Stimulated activated CD8-positive, alpha-beta memory T cell treated with anti-CD3 and anti-CD28 coated beads, Interleukin-15, amount 100 ng/mL, for 4 hours (primary cell): ENCODE measurements around the gene SYT15.
"Not testable (repeated sequence)": the region's sequence is repeated elsewhere in the genome, so short reads cannot be mapped to it uniquely, and the experiment has no call there.

Experiments used
- DNase-seq, 2 donors: peaks; one replicate each; pipeline ENCODE4 v3.0.0-alpha.2; 2020; ENCODE audit warnings: low read depth in 2 of 2

The SYT15 gene

GRCh38 chr10:46556515-46557318, 22.2 kb upstream of the SYT15 start, which contains the start of gene GPRIN2:
Gene GPRIN2, minus strand, starts transcription at chr10:46556658. Its CDS starts 5,922 bp downstream, at chr10:46550736.
- no peak for DNase-seq

GRCh38 chr10:46557319-46558121, 21.4 kb upstream of the SYT15 start:
- no peak for DNase-seq

DNA sequence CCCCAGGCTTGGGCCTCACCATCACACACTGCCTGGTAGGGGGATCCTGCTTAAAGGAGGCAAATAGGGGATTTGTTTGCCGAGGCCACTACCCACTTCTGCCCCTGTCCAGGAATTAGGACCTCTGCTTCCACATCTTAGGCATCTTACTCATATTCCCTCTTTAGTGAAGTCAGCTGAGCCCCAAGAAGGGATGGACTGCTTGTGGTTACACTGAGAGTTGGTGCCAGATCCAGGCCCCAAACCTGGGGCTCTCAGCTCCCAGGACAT, 20.9 kb upstream of the SYT15 start:
- no peak for DNase-seq

DNA sequence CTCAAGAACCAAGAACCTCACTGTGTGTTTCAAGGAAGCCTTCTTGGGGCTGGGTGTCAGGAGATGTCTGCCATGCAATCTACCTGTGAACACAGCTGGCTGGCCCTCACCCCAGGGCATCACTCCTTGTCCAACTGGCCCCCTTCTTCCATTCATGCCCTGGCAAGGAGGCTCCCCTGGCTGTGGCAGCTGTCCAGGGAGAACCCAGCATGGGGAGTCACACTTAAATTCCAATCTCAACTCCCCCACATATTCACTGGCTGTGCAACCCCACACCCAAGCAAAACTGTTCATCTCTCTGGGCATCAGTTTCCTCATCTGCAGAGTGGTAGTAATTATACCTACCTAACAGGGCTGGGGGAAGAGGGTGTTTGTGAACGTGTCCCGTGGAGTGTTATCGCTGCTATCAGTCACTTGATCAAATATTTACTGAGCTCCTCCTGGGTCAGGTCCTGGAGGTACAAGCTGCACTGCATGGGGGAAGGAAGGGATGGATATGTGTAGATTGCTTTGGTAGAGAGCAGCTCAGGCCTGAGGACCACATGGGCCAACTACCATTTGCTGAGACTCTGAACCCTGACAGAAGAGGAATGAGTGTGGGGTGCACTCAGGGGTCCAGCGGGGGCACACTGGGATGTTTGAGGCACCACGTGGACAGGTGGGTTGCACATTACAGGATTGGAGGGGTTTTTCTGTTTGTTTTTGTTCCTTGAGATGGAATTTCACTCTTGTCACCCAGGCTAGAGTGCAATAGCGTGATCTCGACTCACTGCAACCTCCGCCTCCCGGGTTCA, 20.3 kb upstream of the SYT15 start:
- DNase-seq: no peak

DNA sequence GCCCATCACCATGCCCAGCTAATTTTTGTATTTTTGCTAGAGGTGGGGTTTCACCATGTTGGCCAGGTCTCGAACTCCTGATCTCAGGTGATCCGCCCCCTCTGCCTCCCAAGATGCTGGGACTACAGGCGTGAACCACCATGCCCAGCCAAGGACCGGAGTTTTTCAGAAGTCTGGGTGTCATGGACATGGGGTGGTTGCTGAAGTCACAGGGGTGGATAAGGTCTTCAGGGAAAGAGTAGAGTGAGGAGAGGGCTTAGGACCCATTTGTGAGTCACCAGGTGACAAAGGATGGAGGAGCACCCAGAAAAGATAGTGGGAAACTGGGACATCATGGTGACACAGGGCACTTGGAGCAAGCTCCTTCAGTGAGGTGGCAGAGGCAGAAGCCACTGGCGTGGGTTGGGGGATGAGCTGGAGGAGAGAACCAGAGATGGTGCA, 19.7 kb upstream of the SYT15 start:
- no peak for DNase-seq

- no peak for DNase-seq
Measured at GRCh38 chr10:46560381-46560780, 18.5 kb upstream of the SYT15 start.

DNA sequence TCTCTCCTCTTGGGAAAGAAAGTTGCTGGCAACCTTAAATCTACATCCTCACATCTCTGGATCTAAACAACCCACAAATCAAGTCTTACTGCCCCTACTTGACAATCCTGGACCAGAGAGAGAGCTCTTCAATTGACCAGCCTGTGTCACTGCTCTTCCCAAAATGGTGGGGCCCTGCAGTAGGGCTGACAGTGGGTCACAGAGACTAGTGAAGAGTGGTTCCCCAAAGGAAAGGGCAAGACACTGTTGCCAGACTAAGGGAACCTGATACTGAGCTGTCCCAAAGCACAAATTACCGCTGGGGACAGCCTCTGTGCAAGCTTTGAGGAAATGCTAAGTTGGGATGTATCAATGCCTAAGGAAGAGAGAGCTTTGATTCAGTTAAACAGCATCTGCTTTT, 18.0 kb upstream of the SYT15 start:
- DNase-seq: no peak

DNA sequence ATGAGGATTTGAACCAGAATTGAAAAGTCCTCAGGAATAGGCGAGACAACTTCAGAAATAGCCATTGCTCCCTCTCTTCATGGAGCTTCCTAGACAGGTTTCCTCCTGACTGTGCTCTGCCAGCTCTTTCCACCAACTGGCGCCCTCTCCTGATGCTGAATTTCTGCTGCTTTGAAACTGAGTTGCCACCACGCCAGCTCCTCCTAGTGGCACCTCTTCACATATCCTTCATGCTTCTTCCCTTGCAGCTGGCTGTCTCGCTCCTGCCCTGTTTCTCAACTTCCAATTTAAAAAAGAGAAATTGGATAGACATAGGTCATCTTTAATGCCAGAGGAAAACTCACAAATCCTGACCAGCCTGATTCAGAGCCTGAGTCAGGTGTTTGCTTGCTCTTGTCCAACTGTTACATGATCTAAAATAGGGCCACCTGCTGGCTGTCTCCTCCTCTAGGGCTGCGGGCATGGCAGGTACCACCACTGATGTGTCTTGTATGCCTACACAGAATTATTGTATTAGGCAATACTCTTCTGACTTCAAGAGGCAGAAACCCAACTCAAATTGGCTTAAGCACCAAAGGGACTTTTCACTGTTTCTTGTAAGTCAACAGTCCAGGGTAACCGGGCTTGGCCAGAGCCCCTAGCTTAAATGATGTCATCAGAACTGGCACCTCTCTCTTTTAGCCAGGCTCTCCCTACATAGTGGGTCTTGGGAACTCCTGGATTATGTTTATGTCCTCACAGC, 13.2 kb upstream of the SYT15 start:
- DNase-seq: not testable (repeated sequence)

GRCh38 chr10:46567151-46567550, 11.8 kb upstream of the SYT15 start:
- not testable (repeated sequence) for DNase-seq

GRCh38 chr10:46570655-46571054, 8.3 kb upstream of the SYT15 start:
- not testable (repeated sequence) for DNase-seq

DNA sequence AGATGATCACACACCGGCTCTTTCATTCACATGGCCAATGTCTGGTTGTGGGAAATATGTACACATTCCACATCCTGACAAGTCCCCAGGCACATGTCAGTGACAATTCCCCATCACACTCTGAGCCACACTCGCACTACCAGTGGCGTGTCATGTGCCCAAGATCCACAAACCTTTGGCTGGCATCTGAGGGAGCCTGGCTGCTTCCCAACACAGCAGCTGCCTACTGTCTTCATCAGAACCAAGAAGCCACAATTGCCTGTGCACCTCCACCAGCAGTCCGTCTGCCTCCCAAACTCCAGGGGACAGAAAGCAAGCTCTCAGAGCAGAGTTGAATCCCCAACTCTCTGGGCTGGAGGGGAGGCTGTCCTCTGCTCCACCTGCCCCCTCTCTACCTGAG, 6.2 kb upstream of the SYT15 start:
- DNase-seq: not testable (repeated sequence)

DNA sequence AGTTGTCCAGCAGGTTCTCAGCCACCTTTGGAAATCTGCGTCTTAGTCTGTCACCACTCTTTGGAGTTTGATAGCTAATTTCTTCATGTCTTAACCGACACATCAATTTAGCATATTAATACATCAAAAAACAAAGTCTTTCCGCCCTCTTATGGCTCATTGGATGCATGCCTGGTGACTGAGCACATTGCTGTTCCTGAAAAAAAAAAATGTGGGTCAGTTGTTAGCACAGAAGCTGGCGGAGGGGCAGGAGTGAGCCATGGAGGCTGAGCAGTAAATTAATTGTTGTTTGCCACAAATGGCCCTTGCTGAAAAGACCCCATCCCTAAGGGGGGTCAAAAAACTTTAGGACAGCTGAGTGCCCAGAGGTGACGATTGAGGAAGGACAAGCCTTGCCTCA, 5.6 kb upstream of the SYT15 start:
- DNase-seq: not testable (repeated sequence)

GRCh38 chr10:46573884-46574283, 5.0 kb upstream of the SYT15 start:
- DNase-seq: not testable (repeated sequence)

DNA sequence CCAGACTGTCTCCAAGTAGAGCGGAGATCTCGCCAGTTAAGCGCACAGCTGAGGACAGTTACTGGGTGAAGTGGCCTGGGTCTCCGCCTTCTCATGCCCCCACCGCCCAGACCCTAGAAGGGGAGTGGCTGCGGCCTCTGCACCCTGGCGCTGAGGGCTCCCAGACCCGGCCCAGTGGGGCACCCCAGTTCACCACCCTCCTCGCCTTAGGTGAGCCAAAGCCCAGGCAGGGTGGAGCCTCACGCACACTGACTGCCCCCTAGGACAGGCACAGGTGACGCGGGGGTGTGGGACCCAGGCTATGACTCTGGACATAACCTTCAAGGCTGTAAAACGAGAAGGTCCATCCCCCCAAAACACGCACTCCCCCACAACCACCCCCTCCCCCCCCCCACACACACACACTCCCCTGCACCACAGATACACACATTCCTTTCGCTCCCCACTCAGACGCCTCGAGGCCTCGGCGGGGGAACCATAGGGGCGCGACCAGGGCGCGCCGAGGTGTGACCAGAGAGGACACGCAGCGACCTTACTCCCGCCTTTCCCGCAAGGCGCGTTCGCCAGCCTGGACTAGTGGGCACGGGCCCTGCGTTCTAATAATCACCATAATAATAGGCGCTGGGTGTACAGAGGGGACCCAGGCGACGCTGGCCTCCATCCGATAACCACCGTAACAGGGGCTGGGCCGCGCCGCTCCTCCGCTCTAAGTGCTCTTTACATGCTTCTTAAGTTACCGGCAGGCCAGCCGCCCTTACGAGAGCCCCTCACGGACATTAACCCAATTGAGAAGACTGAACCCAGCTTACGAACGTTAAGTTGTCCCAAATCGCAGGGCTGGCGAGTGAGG, 1.1 kb upstream of the SYT15 start:
- not testable (repeated sequence) for DNase-seq

- DNase-seq: not testable (repeated sequence)
Measured at GRCh38 chr10:46579378-46579777, 450 bp downstream of the SYT15 start.

GRCh38 chr10:46581997-46582396, 3.1 kb downstream of the SYT15 start:
- not testable (repeated sequence) for DNase-seq

DNA sequence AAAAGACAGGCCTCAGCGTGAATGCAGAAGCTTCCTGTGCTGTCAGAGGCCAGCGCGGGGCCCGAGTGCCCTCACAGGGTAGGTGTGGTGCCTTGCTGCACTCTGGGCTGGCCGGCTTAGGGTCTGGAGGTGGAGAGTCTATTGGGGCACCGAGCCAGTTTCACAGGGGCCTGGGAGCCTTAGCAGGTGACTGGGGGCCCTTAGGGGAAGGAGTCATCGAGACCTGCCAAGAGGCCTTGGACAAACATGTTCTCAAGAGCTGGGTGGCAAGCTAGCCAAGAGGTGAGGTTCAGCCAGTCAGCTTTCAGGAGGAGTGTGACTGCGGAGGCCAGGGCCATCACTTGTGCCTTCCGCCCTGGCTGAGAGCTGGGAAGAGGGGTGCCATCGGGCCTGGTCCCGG, 3.6 kb downstream of the SYT15 start:
- not testable (repeated sequence) for DNase-seq

GRCh38 chr10:46584196-46584595, 5.3 kb downstream of the SYT15 start:
- not testable (repeated sequence) for DNase-seq

- not testable (repeated sequence) for DNase-seq
Measured at GRCh38 chr10:46585246-46585645, 6.3 kb downstream of the SYT15 start.

DNA sequence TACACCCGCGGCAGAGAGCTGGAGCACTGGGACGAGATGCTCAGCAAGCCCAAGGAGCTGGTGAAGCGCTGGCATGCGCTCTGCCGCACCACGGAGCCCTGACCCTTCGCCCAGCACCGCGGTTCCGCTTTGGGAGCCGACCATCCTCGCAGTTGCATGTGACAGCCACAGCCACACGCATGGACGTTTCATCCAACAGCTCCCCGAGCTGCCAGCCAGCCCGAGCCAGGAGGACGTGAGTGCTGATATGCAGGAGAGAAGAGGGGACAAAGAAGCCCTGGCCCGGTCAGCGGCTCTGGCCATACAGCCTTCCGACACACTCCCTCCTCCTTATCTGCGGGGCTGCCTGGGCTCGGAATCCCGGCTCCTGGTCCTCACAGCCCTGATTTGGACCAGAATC, 8.6 kb downstream of the SYT15 start:
- not testable (repeated sequence) for DNase-seq
